ENCODE data around the gene LRP8. TPM values are rescaled to one million over a fixed set of nuclear protein-coding genes. Genes with fewer than 3 reads are reported as not detected.

Gene LRP8
- total RNA-seq, 6 experiments from 2014 or later: 0.21 to 1.2 (median 0.56) TPM

GRCh38 chr1:53220962-53221286 is 106.9 kb downstream of the LRP8 start:
- intact Hi-C loops (cut with DNase I): no loop called here
- peak overlapping the region; percentile 93 to 97 (median 96) for H3K27ac ChIP-seq
- H3K4me3 ChIP-seq: peak overlapping the region; percentile 84 to 97 (median 92)
- peaks cover 0 to 11% (median 2%) of the 10 kb centered on the region in 4 donors for H3K4me1 ChIP-seq
- DNase-seq (no peak), ATAC-seq (no peak)
- H3K36me3 ChIP-seq: peaks cover 0 to 9% (median 0%) of the 10 kb centered on the region in 4 donors
- no peaks in the 10 kb centered on the region for H3K27me3 ChIP-seq
- 59% methylated on average over 3 of the region's 3 CpGs for WGBS (ENCODE audit: insufficient coverage, low coverage, low lambda C conversion rate, missing lambda C conversion rate)
- H3K9me3 ChIP-seq: no peaks in the 10 kb centered on the region
- no peak for TF ChIP-seq CTCF (IDR thresholded peaks at IDR 0.05)
- TF ChIP-seq POLR2A (IDR thresholded peaks at IDR 0.05): no peak

GRCh38 chr1:53220171-53220961 is 107.5 kb downstream of the LRP8 start, which contains the start of gene CZIB:
Gene CZIB (minus strand): TSS chr1:53220634. CDS start chr1:53220575, 59 bp downstream.
- no peaks in the 10 kb centered on the region for H3K9me3 ChIP-seq
- H3K36me3 ChIP-seq: peaks cover 0 to 12% (median 0%) of the 10 kb centered on the region in 4 donors
- 0% methylated on average over 24 of the region's 61 CpGs for WGBS (ENCODE audit: insufficient coverage, low coverage, low lambda C conversion rate, missing lambda C conversion rate)
- H3K4me3 ChIP-seq: peak within 1 kb of the TSS; percentile 84 to 97 (median 92)
- intact Hi-C loops (cut with DNase I): no loop called here
- TF ChIP-seq CTCF (IDR thresholded peaks at IDR 0.05): no peak
- peak; percentile 98 for TF ChIP-seq POLR2A (IDR thresholded peaks at IDR 0.05)
- H3K27me3 ChIP-seq: no peaks in the 10 kb centered on the region
- H3K27ac ChIP-seq: peak within 1 kb of the TSS; percentile 93 to 97 (median 96)
- H3K4me1 ChIP-seq: peaks cover 0 to 11% (median 2%) of the 10 kb centered on the region in 4 donors
- DNase-seq (peak; percentile 95 to 96 (median 96)), ATAC-seq (peak; percentile 92 to 95 (median 94))

GRCh38 chr1:53219711-53220110 is 108.2 kb downstream of the LRP8 start:
- WGBS (ENCODE audit: insufficient coverage, low coverage, low lambda C conversion rate, missing lambda C conversion rate): 13% methylated on average over 8 of the region's 8 CpGs
- intact Hi-C loops (cut with DNase I): no loop called here

GRCh38 chr1:53218201-53218600 is 109.7 kb downstream of the LRP8 start:
- WGBS (ENCODE audit: insufficient coverage, low coverage, low lambda C conversion rate, missing lambda C conversion rate): 100% methylated on average over 1 of the region's 7 CpGs
- intact Hi-C loops (cut with DNase I): no loop called here
- no peak for ATAC-seq

More at GRCh38 chr1:53219711-53220110, 108.2 kb downstream of the LRP8 start:
- DNase-seq: no peak
- Histone ChIP-seq H3K27ac (peak overlapping the region; percentile 93 to 97 (median 96)), H3K9me3 (no peaks in the 10 kb centered on the region), H3K4me3 (peak overlapping the region; percentile 84 to 97 (median 92)), H3K36me3 (peaks cover 0 to 19% (median 0%) of the 10 kb centered on the region in 4 donors), H3K27me3 (no peaks in the 10 kb centered on the region), H3K4me1 (peaks cover 0 to 11% (median 2%) of the 10 kb centered on the region in 4 donors)
- TF ChIP-seq POLR2A (IDR thresholded peaks at IDR 0.05): no peak
- no peak for TF ChIP-seq CTCF (IDR thresholded peaks at IDR 0.05)
- no peak for ATAC-seq

More at GRCh38 chr1:53218201-53218600, 109.7 kb downstream of the LRP8 start:
- no peak overlapping the region for H3K4me3 ChIP-seq
- no peak for TF ChIP-seq POLR2A (IDR thresholded peaks at IDR 0.05)
- no peak for TF ChIP-seq CTCF (IDR thresholded peaks at IDR 0.05)
- DNase-seq: no peak
- H3K27ac ChIP-seq: no peak overlapping the region
- no peaks in the 10 kb centered on the region for H3K27me3 ChIP-seq
- H3K36me3 ChIP-seq: peaks cover 0 to 34% (median 10%) of the 10 kb centered on the region in 4 donors
- H3K9me3 ChIP-seq: no peaks in the 10 kb centered on the region
- H3K4me1 ChIP-seq: peaks cover 0 to 11% (median 2%) of the 10 kb centered on the region in 4 donors
